Measurements from ENCODE around the gene CSMD2.

Gene CSMD2

GRCh38 chr1:33640114-33640660, 524.8 kb downstream of the CSMD2 start:
- no peak for DNase-seq (ENCODE audit: low read depth in 2 of 2)

DNA sequence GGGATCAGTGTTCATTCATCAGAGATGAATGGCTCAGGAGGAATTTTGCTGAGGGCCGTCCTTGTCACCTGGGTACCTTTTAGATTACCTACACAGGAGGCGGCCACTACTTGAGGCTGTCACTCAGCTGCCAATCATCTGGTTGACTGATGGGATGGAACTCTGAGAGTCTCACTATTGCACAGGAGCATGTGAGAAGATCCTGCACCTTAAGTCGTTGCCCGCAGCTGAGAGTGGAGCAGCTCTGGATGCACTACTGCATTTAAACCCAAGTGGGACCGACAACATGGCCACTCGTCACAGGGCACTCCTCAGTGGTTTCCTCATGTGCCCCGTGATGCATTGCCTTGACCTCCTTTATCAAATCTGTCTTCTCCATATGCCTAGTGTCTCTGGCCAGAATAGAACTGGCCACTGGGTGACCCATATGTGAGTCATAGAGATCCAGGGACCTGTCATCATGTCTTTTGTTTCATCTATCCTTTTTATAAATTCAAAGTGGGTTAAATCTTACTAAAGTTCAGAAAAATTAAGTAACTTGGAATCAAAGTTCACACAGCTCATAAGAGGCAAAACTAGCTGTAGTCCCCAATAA, 527.1 kb downstream of the CSMD2 start:
- no peak for DNase-seq (ENCODE audit: low read depth in 2 of 2)

DNA sequence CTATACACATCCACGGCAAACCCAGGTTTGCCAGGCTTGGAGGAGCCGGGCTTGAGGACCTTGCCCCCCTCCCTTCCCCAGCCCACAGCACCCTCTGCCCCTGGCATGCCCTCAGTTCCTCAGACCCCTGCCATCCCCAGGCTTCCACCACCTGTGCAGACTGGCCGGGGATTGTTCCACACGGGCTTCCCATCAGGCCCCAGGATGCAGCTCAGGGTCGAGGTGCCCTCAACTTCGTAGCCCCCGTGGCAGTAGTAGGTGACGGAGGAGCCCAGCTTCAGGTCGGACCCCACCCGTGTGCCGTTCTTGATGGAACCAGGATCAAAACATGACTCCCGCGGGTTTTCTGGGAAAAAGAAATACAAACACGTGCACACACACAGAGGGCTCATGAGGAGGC, 528.8 kb downstream of the CSMD2 start:
- no peak for DNase-seq (ENCODE audit: low read depth in 2 of 2)

- DNase-seq (ENCODE audit: low read depth in 2 of 2), result no peak
These were observed 529.6 kb downstream of the CSMD2 start for GRCh38 chr1:33635336-33636012.

DNA sequence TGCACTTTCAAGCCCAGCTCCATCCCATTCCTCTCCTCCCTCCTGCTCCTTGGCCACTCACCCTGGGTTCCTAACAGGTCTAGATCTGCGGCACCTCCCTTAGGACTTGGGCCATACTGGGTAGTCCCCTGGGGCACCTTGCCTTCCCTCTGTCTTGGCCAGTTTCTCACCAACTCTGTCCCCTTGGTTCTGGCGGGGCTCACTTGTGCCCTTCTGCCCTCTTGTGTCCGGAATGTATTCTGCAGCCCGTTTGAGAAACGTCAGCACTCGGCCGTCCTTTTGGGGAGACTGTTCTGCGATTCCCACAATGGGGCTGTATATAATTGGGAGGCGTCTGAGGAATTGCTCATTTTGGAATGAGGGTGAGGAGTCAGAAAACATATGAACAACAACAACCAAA, 530.2 kb downstream of the CSMD2 start:
- DNase-seq (ENCODE audit: low read depth in 2 of 2), result no peak

DNA sequence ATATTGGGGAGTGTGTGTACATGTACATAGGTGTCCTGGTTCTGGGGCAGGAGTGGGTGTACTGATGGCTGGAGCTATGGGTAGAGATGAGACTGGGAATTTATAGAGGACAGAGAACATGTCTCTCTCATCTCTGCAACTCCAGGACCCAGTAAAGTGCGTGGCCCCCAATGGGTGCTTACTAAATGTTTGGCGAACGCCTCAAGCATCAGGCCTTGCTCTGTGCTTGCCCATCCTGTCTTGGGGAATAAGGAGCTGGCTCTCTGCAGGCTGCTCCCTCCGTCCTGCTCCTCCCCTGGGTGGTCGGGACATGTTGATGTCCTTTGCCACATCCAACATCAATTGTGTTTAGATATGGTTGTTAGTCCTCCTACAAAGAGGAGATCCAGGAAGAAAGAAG, 530.9 kb downstream of the CSMD2 start:
- no peak for DNase-seq (ENCODE audit: low read depth in 2 of 2)

- peak; percentile 81 to 91 for DNase-seq (ENCODE audit: low read depth in 2 of 2)
These were observed 531.8 kb downstream of the CSMD2 start for GRCh38 chr1:33633019-33633801.

GRCh38 chr1:33630686-33631085, 534.3 kb downstream of the CSMD2 start:
- no peak for DNase-seq (ENCODE audit: low read depth in 2 of 2)

DNA sequence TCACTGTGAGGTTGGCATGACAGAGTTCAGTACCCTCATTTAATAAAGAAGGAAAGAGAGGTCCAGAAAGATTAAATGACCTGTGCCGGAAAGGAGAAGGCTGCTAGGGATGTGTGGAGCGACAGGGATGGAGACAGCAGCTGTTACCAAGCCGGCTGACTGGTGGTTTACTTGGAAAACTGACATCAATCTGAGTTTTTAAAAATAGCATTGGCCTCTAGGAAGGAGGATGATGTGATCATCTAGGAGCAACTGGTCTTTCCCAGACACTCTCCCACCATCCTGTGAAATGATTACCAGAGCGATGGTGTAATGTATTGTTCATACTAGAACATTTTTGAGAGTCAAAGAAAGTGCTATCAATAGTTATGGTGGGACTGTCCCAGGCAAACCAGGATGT, 538.2 kb downstream of the CSMD2 start:
- no peak for DNase-seq (ENCODE audit: low read depth in 2 of 2)

GRCh38 chr1:33624991-33625870, 539.8 kb downstream of the CSMD2 start:
- peak in 1 of 2 donors; percentile 26 for DNase-seq (ENCODE audit: low read depth in 2 of 2)

DNA sequence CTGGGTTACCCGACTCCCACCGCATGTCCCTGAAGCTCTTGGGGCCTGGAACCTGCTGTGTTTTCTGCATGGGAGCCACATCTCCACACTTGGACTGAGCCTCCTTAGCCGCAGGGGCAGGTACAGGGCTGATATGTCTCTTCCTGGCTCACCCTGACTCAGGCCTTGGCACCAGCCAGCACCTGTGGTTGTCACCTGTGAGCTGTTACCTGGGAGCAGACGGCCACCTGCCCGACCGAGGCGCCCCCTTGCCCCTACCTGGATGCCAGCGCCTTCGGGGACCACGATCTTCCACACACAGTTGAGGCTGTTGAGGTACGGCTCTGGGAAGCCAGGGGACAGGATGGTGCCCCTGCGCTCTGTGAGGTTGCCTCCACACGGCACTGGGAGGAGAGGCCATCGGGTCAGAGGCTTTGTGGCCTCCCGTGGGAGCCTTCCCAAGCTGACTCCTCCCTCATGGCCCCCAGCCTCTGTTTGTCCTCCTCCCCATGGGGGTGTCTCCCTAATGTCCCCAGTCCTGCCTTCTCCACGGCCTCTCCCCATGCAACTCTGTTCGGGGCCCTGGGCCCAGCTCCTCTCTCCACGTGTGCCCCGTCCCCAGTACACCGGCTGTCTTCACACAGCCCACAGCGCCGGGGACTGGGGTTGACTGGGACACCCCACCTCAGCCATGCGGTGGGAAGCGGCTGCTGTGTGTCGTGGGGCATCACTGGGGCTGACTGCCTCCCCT, 540.6 kb downstream of the CSMD2 start:
- DNase-seq (ENCODE audit: low read depth in 2 of 2), result no peak

GRCh38 chr1:33623811-33624210, 541.2 kb downstream of the CSMD2 start:
- no peak for DNase-seq (ENCODE audit: low read depth in 2 of 2)

DNA sequence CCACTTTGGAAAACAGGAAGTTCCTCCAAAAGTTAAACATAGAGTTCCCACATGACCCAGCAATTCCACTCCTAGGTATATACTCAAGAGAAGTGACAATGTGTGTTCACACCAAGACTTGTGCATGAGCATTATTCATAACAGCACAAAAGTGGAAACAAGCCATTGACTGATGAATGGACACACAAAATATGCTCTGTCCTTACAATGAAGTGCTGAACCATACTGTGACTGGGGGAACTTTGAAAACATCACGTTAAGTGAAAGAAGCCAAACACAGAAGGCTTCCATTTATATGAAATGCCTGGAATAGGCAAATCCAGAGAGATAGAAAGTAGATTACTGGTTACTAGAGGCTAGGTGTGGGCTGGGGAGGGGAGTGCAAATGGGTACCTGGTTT, 542.3 kb downstream of the CSMD2 start:
- DNase-seq (ENCODE audit: low read depth in 2 of 2), result no peak

DNA sequence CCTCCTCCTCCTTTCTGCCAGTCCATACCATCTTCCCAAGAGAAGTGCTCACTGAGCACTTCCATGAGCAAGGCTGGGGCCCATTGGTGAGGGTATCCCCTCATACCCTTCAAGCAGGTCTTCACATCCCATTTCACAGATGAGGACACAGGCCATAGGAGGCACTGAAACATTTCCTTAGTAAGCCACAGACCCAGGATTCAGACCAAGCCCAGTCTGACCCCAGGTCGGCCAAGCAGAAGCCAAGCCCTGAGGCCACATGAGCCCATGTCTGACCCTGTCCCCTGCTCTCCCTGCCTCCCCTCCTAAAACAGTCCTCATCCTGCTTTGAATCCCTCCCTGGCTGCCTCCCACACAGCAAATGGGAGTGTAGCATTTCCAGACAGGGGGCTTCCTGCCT, 546.4 kb downstream of the CSMD2 start:
- DNase-seq (ENCODE audit: low read depth in 2 of 2), result no peak

DNA sequence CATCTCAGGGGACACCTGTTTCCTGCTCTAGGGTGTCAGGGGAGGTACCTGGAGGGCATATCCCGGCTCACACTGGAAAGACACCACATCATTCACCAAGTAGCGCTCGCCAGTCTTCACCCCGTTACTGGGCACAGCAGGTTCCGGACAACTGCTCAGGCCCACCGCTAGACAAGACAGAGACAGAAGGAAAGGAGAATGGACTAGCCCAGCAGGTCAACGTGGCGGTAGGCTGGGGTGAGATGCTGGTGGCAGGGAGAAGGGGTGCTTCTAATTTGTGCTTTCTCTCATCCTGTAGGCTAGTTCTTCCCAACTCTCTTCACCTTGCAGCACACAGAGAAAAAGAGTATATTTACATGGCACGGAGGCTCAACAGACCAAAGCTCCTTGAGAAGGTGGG, 547.6 kb downstream of the CSMD2 start:
- DNase-seq (ENCODE audit: low read depth in 2 of 2), result no peak

DNA sequence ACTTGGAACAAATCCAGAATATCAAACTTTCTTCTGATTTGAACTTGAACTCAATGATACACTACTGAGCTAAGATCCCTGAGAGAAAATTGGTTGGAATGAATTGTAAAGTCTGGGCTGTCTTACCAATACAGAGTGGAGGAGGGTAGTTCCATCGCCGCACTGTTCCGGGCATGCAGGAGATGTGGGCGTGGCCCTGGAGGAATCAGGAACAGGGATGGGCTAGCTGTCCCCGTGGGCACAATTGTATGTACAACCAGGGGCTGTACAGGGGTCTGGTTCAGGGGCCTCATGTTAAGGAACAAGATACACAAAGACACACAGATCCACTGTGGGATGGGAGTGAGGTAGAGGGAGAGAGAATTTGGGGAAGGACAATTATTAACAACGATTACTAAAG, 548.2 kb downstream of the CSMD2 start:
- DNase-seq (ENCODE audit: low read depth in 2 of 2), result no peak

GRCh38 chr1:33615546-33615945, 549.5 kb downstream of the CSMD2 start:
- DNase-seq (ENCODE audit: low read depth in 2 of 2), result no peak

DNA sequence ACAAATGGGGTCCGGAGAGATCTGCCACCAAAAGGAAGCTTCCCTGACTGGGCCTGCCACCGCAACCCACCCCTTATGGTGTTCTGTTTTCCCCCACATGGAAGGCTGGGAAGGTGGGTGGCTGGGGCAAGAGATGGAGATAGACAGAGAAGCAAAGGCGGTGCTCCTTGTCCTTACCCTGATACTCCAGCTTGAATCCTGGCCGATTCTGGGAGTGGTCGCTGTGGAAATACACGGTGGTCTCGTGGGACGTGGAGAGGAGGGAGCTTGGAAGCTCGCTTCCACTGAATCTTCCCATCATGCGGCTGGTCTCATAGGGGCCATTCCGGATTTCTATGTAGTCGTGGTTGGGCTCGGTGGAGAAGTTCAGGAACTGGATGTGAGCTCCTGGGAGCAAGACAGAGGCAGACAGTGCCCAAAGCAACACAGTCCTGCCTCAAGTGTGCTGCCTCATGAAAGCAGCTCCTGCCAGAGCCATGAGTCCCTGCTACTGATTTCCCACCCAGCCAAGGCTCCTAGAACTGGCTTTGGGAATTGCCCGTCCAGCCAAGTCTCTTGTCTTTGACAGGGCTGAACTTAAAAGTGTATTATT, 554.1 kb downstream of the CSMD2 start:
- no peak for DNase-seq (ENCODE audit: low read depth in 2 of 2)

DNA sequence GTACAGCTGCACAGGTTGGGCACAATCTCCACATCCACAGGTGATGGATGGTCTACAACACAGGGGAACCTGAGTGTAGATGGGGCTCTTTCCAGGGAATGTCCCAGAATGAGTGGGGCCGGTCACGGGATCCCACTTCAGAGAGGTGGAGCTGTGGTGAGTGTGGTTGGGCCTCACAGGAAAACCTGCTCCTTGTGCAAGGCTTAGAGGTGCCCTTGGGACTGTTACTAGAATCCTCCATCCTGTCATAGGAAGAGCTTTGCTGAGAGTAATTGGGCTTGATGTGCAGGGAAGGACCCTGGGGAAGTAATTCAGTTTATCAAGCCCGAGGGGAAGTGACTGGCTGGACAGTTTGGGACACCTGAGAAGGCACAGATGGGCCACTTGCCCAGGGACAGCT, 554.6 kb downstream of the CSMD2 start:
- no peak for DNase-seq (ENCODE audit: low read depth in 2 of 2)

DNA sequence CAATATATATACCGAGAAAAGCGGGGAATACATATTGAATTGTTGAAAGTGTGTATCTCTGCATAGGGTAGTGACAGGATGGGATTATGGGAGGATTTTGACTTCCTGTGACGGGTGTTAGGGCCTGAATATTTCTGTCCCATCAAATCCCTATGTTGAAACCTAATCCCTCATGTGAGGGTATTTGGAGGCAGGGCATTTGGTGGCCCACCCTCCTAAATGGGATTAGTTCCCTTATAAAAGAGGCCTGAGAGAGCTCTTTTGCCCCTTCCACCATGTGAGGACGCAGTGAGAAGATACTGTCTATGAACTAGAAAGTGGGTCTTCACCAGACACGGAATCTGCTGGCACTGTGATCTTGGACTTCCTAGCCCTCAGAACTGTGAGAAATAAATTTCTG, 555.3 kb downstream of the CSMD2 start:
- DNase-seq (ENCODE audit: low read depth in 2 of 2), result no peak
